Testis (tissue), 3 donors: ENCODE results near the gene RRM1. TPM values are rescaled to one million over a fixed set of nuclear protein-coding genes. Genes with fewer than 3 reads are reported as not detected.
"Not testable (repeated sequence)": the region's sequence is repeated elsewhere in the genome, so short reads cannot be mapped to it uniquely, and the experiment has no call there.

Experiments used
- DNase-seq: peaks from one replicate; pipeline ENCODE4 v3.0.0-alpha.2; 2019
- H3K27ac ChIP-seq, 2 donors: fragments of 200-600 bp; sonication (generic); one replicate each; pipeline ENCODE4 v1.5.1; 2019
- H3K27me3 ChIP-seq: fragments of 200-600 bp; sonication (generic); one replicate; pipeline ENCODE4 v1.5.1; 2019
- H3K36me3 ChIP-seq: fragments of 200-600 bp; sonication (generic); one replicate; pipeline ENCODE4 v1.5.1; 2017; ENCODE audit warnings: low read depth; ENCODE audit errors: missing control alignments
- H3K4me1 ChIP-seq: fragments of 200-600 bp; sonication (generic); one replicate; pipeline ENCODE4 v1.5.1; 2019
- H3K4me3 ChIP-seq, 2 donors: fragments of 200-600 bp; sonication (generic); one replicate each; pipeline ENCODE4 v1.5.1; 2017 to 2019
- H3K9me3 ChIP-seq: fragments of 200-600 bp; sonication (generic); one replicate; pipeline ENCODE4 v1.5.1; 2017
- CTCF ChIP-seq, 3 experiments: fragments of 450-650 bp in 2 of 3; fragments of 200-600 bp in 1 of 3; sonication (generic) in 1 of 3; IDR thresholded peaks; one replicate each; pipeline ENCODE4 v1.5.1; 2016 to 2019; ENCODE audit warnings: antibody characterized with exemption in 3 of 3, mild to moderate bottlenecking in 2 of 3, moderate library complexity in 1 of 3
- POLR2A ChIP-seq: fragments of 450-650 bp; IDR thresholded peaks from one replicate; pipeline ENCODE4 v1.6.1; 2017; ENCODE audit warnings: antibody characterized with exemption, mild to moderate bottlenecking, moderate library complexity
- WGBS, 2 donors: methylation state at CpG; one replicate each; pipeline ENCODE4 v1.1.5; 2018; 5-methylcytosine and 5-hydroxymethylcytosine counted together
- intact Hi-C: fragments of 100-400 bp; cut with DNase I; formaldehyde crosslinking; loops from one replicate; pipeline ENCODE4 v1.15.1; 2023; ENCODE audit warnings: low total_unique reads
- polyA plus RNA-seq: library from polyadenylated mRNA; stranded (reverse); fragments of 350-450 nt; fragmentation: Illumina TruSeq; extraction: RNeasy Lipid Tissue Mini Kit (QIAGEN cat#74804); gene quantifications from one replicate; pipeline ENCODE4 v1.2.3, GENCODE V29; 2014; ENCODE audit warnings: low read depth, low replicate concordance; ENCODE audit not compliant: insufficient read depth
- total RNA-seq, 2 donors: library from RNA; depleted of rRNA; stranded (reverse); fragments of >200 nt; gene quantifications; one replicate each; pipeline ENCODE4 v1.2.3, GENCODE V29; 2016

The RRM1 gene
- total and polyA plus RNA-seq, 3 donors from 2014 or later, result 31.4 to 48.3 (median 45.9) TPM

GRCh38 chr11:4050138-4050537 lies 44.5 kb upstream of the RRM1 start:
- no peak overlapping the region for H3K27ac ChIP-seq
- no peaks in the 10 kb centered on the region for H3K9me3 ChIP-seq
- TF ChIP-seq POLR2A (no peak), CTCF (IDR thresholded peaks at IDR 0.05) (no peak)
- WGBS, 2 donors, result 91 to 94% methylated on average over 1 of the region's 1 CpG
- no peaks in the 10 kb centered on the region for H3K36me3 ChIP-seq
- intact Hi-C loops, result no loop called here
- H3K27me3 ChIP-seq, result no peaks in the 10 kb centered on the region
- no peak overlapping the region for H3K4me3 ChIP-seq
- no peak for DNase-seq
- peaks cover 11% of the 10 kb centered on the region for H3K4me1 ChIP-seq

GRCh38 chr11:4053200-4053599 lies 41.4 kb upstream of the RRM1 start:
- H3K27ac ChIP-seq, H3K27me3 ChIP-seq, H3K9me3 ChIP-seq, DNase-seq, H3K4me1 ChIP-seq, H3K36me3 ChIP-seq, H3K4me3 ChIP-seq, intact Hi-C loops: not testable (repeated sequence)
- WGBS, 2 donors, result 95 to 99% methylated on average over 4 of the region's 4 CpGs

GRCh38 chr11:4054643-4055042 lies 40.0 kb upstream of the RRM1 start:
- Histone ChIP-seq H3K27ac (no peak overlapping the region), H3K9me3 (no peaks in the 10 kb centered on the region), H3K36me3 (no peaks in the 10 kb centered on the region), H3K4me3 (no peak overlapping the region), H3K27me3 (no peaks in the 10 kb centered on the region), H3K4me1 (peaks cover 8% of the 10 kb centered on the region)
- TF ChIP-seq CTCF (IDR thresholded peaks at IDR 0.05) (no peak), POLR2A (no peak)
- no peak for DNase-seq
- WGBS, 2 donors, result 76 to 82% methylated on average over 1 of the region's 1 CpG
- intact Hi-C loops, result no loop called here

- H3K27me3 ChIP-seq, result no peaks in the 10 kb centered on the region
- no peak for TF ChIP-seq CTCF (IDR thresholded peaks at IDR 0.05)
- no peak for TF ChIP-seq POLR2A
- DNase-seq, result no peak
- H3K4me1 ChIP-seq, result peaks cover 8% of the 10 kb centered on the region
- H3K36me3 ChIP-seq, result no peaks in the 10 kb centered on the region
- intact Hi-C loops, result no loop called here
- 88 to 95% methylated on average over 1 of the region's 1 CpG for WGBS, 2 donors
- H3K4me3 ChIP-seq, result no peak overlapping the region
- H3K27ac ChIP-seq, result peak overlapping the region; percentile 3 to 51
- H3K9me3 ChIP-seq, result no peaks in the 10 kb centered on the region
Observed at GRCh38 chr11:4059424-4059823, 35.2 kb upstream of the RRM1 start.

- Histone ChIP-seq H3K4me3 (no peak overlapping the region), H3K36me3 (no peaks in the 10 kb centered on the region), H3K27me3 (no peaks in the 10 kb centered on the region), H3K9me3 (no peaks in the 10 kb centered on the region), H3K27ac (no peak overlapping the region), H3K4me1 (peaks cover 8% of the 10 kb centered on the region)
- TF ChIP-seq CTCF (IDR thresholded peaks at IDR 0.05), result no peak
- intact Hi-C loops, result no loop called here
- WGBS, 2 donors, result 88 to 89% methylated on average over 4 of the region's 4 CpGs
- DNase-seq, result no peak
Observed at GRCh38 chr11:4060182-4060923, 34.2 kb upstream of the RRM1 start.
